ENCODE measurements around the gene CPA2.
A peak's percentile ranks its signal among the peaks of the same experiment; 100 is the strongest.
"Not testable (repeated sequence)": the region's sequence is repeated elsewhere in the genome, so short reads cannot be mapped to it uniquely, and the experiment has no call there.

The CPA2 gene

DNA sequence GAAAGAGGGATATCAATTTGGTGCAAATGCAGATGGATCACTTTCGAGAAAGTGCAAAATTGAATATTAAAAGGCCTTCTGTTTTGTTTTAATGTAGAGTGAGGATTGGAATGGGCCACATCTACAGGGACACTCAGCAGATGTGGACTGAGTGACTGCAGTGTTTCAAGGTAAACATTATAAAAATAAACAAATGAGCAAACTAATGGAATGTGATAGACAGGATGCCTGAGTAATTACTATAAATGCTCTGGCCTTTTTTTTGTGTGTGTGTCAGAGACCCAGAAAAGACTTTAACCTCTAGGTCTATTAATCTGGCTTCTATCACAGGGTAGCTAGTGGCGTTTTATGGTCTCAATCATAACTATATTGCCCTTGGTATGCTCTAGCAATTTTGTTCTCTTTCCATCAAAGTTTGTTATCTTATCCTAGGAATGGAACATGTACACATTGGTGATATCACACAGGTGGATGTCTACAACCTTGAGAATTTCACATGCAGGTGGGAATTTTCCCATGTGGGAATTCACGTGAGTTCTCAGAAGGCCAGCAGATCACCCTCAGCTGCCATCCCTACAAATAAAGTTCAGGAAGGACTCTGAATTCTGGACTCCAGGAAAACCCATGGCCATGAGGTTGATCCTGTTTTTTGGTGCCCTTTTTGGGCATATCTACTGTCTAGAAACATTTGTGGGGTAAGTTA lies at the start of gene CPA2:
TSS of gene CPA2 (plus strand) at position 606 of the 703 bp plus-strand sequence. CDS start at position 625, 19 bp downstream.
- DNase-seq (ENCODE audit: low read depth) = no peak

DNA sequence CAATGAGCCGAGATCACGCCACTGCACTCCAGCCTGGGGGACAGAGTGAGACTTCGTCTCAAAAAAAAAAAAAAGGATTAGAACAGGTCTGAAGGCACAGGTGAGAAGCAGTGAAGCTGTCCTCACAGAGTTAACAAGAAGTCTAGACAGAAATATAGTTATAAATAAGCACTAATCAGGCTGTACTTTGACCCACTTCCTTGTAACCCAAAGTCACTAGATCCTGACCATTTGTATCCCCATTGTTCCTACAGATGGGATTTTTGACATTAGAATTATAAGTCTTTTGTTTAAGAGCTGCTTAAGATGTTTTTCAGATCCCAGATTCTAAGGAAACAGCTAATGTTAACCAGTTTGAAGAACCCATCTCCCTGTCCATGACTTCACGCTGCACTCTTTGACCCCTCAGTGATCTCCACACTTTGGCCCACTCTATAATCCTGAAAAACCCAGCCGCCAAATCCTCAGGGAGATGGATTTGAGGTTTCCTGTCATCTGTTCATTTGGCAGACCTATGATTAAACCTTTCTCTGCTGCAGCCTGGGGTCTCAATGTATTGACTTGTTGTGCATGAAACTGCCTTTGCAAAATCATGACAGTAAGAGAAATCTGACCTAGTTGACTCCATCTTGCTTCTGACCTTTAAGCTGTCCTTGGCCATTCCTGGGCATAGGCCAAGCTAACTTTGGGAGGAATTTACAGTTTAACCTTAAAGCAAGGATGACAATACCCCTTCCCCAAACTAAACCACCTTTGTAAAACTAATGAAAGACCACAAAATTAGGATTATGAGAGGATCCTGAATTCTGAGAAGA lies 47.6 kb upstream of the CPA2 start:
- no peak for DNase-seq (ENCODE audit: low read depth)

DNA sequence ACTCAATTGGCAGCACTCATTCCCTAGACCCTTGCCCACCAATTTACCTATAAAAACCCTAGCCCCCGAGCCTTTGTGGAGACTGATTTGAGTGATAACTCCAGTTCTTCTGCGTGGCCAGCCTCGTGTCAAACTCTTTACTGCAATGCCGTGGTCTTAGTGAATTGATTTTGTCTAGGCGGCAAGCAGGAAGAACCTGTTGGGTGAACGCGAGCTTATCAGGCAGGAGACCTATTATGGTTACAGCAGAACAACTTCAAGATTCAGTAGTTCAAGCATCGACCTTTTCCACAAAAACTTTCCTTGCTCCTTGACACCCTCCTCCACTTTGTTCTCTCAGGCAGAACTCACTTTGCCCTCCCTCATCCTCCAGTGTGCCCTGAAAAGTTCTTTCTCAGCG lies 46.8 kb upstream of the CPA2 start:
- no peak for DNase-seq (ENCODE audit: low read depth)

DNA sequence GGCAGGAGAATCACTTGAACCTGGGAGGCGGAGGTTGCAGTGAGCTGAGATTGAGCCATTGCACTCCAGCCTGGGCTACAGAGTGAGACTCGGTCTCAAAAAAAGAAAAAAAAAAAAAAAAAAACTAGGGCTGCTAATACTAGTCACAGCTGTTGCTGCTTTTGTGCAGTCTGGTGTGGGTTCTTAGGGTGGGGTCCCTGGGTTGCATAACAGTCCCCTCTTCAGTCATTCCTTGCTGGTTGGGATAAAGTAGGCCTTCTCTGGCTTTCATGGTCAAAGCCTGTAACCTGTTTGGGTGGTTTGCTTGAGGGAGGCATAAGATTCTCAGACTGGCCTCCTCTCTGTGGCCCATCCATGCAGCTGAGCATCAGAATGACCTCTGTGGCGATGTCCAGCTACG lies 44.9 kb upstream of the CPA2 start:
- DNase-seq (ENCODE audit: low read depth) = no peak

DNA sequence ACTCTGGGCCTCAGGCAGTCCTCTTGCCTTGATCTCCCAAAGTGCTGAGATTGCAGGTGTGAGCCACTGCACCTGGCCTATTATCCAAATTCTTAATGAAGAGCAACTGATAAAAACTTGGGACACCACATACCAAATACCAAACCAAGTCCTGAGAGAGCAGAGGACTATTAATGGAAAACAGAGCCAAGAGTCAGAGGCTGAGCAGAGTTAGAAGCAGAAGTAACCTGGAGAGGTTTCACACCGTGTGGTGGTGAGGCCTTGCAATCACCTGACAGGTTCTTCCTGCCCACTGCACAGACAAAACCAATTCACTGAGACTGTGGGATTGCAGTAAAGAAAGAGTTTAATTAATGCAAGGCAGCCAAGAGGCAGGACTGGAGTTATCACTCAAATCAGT lies 43.0 kb upstream of the CPA2 start:
- no peak for DNase-seq (ENCODE audit: low read depth)

DNA sequence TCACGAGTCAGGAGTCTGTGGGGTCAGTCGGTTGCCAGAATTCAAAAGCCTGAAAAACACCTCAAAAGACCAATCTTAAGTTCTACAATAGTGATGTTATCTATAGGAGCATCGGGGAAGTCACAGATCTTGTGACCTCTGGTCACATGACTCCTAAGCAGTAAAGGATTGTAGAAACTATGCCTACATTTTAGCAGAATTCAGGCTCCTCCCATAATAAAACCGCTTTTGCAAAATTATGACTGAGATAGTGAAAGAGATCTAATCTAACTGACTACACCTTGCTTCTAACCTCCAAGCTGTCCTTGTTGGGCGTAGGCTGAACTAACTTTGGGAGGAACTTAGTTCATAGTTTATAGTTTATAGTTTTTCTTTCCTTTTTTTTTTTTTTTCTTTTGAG lies 42.5 kb upstream of the CPA2 start:
- DNase-seq (ENCODE audit: low read depth) = no peak

DNA sequence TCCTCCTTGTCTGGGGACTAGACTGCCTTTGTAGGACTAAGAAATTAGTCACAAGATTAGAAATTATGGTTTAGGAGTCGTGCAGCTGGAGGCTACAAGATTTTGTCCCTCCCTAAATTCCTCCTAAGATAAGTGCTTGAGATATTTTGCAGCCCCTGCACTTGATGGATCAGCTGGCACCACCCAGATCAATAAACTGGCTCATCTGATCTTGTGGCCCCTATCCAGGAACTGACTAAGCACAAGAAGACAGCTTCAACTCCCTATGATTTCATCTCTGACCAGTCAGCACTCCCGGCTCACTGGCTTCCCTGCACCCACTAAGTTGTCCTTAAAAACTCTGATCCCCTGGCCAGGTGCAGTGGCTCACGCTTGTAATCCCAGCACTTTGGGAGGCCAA lies 41.7 kb upstream of the CPA2 start:
- DNase-seq (ENCODE audit: low read depth) = not testable (repeated sequence)

DNA sequence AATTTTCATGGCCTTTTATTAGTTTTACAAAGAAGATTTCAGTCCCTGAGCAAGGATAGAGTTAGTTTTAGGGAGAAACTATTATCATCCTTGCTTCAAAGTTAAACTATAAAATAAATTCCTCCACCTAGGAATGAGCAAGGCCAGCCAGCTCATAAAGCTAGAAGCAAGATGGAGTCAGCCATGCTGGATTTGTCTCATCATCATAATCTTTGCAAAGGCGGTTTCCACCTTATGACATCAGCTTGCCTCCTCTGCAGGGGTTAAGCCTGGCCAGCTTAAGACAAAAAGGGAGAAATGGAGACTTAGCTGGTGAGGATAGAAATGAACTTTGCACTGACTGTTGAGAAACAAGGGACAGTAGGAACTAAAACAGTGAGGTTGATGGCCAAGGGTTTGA lies 40.3 kb upstream of the CPA2 start:
- no peak for DNase-seq (ENCODE audit: low read depth)

DNA sequence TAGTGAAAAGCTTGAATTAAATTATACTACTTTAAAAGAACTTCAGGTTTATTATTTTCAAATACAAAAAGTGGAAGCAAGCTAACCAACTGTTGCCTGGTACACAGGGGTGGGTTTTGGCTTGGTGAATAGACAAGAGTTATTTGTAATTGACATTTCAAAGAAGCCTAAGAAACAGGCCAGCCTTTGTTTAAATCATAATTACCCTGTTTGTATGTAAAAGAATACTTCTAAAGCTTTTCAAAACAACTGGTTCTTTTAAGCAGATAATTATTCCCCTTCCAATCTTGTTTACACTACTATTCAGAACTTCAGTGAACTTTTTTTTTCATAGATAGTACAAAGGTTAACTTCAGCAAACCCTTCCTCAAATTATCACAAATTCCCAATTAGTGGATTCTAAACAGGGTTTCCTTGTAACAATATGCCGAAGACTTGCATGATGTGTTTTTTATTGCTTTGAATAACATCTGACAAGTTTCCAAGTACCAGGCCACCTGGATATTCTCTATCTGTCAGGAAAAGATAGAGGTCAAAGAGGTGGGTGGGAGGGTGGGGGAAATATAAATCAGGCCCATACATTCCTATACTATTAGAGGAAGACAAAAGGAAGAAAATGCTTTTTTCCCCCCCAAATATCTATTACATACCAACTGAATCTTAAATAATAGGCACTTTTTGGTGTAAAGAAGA lies 38.6 kb upstream of the CPA2 start:
- no peak for DNase-seq (ENCODE audit: low read depth)

DNA sequence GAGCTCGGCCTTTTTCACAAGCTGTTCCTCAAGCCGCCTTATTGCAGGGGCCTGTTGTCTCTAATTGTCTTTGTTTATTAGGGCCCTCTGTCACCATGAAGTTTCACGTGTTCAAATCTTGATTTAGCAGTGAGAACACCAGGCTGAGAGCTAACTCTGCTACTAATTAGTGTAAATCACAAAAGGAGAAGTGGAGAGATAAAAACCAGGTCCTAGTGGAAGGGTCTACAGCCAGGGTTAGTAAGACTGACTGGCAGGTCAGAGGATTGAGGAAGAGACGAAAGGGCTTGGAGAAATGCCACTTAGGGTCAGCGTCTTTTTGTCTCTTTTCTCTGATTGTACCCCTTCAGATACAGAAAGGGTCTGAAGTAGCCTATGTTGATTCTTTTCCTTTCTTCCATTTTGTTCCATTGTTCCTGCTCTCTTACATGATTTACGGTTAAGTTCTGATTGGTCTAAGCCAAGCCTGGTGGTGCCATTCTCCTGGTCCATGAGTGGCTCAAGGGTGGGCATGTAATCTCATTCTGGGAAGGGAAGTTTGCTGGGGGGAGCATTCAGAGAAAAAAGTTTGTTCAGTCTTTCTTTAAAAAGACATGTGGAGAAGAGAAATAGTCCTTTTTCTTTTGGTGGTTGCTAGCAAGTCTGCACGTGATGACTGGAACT lies 37.7 kb upstream of the CPA2 start:
- DNase-seq (ENCODE audit: low read depth) = no peak

DNA sequence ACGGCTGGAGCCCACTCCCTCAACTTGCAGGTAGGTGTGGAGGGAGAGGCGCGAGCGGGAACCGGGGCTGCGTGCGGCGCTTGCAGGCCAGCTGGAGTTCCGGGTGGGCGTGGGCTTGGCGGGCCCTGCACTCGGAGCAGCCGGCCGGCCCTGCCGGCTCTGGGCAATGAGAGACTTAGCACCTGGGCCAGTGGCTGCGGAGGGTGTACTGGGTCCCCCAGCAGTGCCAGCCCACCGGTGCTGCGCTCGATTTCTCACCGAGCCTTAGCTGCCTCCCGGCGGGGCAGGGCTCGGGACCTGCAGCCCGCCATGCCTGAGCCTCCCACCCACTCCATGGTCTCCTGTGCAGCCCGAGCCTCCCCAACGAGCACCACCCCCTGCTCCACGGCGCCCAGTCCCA lies 36.7 kb upstream of the CPA2 start:
- DNase-seq (ENCODE audit: low read depth) = not testable (repeated sequence)

DNA sequence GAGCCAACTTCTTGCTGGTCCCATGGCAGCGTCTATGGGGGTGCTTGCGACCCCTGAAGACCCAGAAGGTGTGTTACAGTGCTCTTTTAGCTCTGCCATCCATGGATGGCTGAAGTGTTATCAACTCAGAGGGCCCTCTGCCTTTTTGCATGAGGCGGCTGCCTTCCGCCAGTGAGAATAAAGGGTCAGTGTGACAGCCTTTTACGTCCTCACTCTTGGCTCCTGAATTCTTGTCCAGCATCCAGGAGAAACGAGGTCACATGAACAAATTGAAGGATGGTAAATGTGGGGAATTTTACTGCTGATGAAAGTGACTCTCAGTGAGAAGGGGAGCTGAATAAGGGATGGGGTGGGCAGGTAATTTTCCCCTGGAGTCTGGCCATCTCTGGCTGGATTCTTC lies 34.9 kb upstream of the CPA2 start:
- DNase-seq (ENCODE audit: low read depth) = no peak

DNA sequence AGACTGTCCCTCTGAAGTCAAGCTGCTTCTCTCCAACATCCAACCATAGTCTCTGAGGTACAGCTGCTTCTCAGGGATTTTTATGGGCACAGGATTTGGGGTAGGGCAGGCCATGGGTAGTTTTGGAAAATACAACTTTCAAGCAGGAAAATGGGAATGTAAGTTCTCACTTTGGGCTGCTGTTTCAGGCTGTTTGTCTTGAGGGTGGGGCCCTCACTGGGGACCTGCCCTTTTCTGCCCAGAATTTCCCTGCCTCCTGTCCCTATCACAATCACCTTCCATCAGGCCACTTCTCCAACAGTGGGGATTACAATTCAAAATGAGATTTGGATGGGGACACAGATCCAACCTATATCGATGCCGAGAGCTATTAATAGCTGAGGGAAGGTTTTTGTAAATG lies 34.5 kb upstream of the CPA2 start:
- no peak for DNase-seq (ENCODE audit: low read depth)

DNA sequence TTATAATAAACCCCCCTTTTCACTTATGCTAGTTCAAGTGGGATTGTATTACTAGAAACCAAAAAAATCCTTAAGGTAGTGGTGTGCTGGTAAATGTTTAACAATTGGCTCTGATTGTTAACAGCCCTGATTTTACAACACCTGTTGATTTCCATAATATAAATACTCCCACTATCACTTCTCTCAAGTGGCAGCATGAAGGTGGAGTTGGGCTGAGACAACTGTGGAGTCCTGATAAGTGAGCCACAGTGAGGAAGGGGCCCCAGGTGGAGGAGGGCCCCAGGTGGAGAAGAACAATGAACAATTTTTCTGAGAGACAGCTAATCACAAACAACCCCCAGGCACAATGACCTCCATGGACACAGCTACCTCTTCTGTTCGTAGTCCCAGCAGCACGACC lies 32.6 kb upstream of the CPA2 start:
- DNase-seq (ENCODE audit: low read depth) = no peak

DNA sequence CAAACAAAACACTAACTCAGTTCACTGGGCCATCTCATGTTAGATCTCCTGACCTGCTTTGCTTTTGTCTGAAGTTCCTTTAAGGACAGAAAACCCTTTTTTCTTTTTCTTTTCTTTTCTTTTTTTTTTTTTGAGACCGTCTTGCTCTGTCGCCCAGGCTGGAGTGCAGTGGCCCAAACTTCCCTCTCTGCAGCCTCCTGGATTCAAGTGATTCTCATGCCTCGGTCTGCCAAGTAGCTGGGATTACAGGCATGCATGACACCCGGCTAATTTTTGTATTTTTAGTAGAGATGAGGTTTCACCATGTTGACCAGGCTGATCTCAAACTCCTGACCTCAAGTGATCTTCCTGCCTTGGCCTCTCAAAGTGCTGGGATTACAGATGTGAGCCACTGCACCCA lies 30.3 kb upstream of the CPA2 start:
- not testable (repeated sequence) for DNase-seq (ENCODE audit: low read depth)

DNA sequence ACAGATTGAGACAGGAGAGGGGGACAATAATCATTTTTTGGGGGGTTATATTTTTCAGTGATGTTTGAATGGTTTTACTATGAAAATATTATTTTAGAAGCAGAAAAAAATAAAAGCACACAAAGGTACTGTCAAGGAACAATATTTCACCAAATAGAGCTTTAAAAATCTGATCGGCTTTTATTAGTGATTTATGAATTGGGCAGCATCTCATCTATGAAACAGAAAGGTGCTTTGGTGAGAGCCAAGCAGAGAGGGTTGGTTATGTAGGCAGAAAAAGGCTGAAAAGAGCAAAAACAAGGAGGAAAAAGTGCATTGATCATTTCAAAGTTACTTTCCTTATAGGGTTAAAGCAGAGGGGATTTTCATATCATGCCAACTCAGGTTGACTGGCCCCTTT lies 26.4 kb upstream of the CPA2 start:
- DNase-seq (ENCODE audit: low read depth) = no peak

DNA sequence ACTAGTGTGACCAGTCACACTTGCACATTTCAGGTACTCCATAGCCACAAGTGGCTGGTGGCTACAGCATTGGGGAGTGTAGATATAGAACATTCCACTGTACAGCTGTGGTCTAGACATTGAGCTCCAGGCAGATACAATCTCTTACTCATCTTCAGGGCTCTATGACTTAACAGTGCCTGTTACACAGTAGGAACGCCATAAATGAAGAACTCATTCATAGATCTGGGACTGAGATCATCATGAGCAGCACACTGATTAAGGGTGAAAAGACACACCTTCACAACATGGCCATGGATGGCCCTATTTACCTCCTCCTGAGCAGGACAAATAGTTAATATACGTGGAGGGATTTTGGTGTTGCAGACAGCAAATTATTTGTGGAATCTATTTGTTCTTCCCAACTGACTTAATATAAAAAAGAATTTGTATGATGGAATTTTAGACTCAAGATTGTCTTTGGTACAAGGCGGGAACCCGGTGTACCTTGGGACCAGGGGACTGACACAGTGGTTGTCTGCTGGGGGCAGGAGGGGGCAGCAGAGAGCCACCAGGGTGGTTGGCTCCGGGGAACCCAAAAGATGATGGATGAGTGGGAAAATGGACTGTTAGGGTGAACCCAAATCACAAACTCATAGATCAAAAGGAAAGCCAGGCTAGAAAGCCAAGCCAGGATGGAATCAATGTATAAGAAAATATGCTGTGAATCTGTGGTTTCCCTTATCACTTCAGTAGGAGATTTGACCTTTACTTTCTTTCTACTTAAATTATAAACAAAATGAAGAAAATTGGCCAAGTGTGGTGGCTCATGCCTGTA lies 24.3 kb upstream of the CPA2 start:
- peak; percentile 17 for DNase-seq (ENCODE audit: low read depth)

DNA sequence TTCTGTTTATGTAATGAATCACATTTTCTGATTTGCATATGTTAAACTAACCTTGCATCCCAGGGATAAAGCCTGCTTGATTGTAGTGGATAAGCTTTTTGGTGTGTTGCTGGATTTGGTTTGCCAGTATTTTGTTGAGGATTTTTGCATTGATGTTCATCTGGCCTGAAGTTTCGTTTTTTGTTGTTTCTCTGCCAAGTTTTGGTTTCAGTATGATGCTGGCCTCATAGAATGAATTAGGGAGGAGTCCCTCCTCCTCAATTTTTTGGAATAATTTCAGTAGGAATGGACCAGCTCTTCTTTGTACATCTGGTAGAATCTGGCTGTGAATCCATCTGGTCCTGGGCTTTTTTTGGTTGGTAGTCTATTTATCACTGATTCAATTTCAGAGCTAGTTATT lies 23.2 kb upstream of the CPA2 start:
- not testable (repeated sequence) for DNase-seq (ENCODE audit: low read depth)

DNA sequence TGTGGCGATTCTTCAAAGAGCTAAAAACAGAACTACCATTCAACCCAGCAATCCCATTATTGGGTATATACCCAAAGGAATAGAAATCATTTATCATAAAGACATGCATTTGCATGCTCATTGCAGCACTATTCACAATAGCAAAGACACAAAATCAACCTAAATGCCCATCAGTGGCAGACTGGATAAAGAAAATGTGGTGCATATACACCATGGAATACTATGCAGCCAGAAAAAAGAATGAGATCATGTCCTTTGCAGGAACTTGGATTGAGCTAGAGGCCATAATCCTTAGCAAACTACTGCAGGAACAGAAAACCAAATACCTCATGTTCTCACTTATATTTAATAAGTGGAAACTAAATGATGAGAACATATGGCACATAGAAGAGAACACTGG lies 20.2 kb upstream of the CPA2 start:
- DNase-seq (ENCODE audit: low read depth) = not testable (repeated sequence)

DNA sequence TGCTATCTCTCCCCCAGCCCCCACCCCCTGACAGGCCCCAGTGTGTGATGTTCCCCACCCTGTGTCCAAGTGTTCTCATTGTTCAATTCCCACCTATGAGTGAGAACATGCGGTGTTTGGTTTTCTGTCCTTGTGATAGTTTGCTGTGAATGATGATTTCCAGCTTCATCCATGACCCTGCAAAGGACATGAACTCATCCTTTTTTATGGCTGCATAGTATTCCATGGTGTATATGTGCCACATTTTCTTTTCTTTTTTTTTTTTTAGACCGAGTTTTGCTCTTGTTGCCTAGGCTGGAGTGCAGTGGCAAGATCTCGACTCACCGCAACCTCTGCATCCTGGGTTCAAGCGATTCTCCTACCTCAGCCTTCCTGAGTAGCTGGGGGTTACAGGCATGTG lies 17.8 kb upstream of the CPA2 start:
- DNase-seq (ENCODE audit: low read depth) = not testable (repeated sequence)

DNA sequence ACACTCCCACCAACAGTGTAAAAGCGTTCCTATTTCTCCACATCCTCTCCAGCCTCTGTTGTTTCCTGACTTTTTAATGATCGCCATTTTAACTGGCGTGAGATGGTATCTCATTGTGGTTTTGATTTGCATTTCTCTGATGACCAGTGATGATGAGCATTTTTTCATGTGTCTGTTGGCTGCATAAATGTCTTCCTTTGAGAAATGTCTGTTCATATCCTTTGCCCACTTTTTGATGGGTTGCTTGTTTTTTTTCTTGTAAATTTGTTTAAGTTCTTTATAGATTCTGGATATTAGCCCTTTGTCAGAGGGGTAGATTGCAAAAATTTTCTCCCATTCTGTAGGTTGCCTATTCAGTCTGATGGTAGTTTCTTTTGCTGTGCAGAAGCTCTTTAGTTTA lies 17.0 kb upstream of the CPA2 start:
- not testable (repeated sequence) for DNase-seq (ENCODE audit: low read depth)

DNA sequence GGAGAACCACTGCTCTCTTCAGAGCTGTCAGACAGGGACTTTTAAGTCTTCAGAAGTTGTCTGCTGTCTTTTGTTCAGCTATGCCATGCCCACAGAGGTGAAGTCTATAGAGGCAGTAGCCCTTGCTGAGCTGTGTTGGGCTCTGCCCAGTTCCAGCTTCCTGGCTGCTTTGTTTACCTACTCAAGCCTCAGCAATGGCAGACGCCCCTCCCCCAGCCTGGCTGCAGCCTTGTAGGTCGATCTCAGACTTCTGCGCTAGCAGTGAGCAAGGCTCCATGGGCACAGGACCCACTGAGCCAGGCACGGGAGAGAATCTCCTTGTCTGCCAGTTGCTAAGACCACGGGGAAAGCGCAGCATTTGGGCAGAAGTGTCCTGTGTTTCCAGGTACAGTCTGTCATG lies 12.1 kb upstream of the CPA2 start:
- DNase-seq (ENCODE audit: low read depth) = no peak
